Mesenchymal stem cell (in vitro differentiated cells and primary cell): ENCODE measurements around the gene PSMG3.

Experiments used
- DNase-seq: peaks from one replicate; pipeline ENCODE4 v3.0.0-alpha.2; 2013
- H2AFZ ChIP-seq: one replicate; pipeline ENCODE4 v1.6.1; 2013; ENCODE audit warnings: low read depth, mild to moderate bottlenecking, control low read depth, inconsistent platforms, low read length, moderate library complexity
- H2AK5ac ChIP-seq: 2 replicates; pipeline ENCODE4 v1.6.1; 2013; ENCODE audit warnings: low read length, moderate library complexity, mild to moderate bottlenecking, inconsistent platforms; ENCODE audit not compliant: severe bottlenecking
- H2BK120ac ChIP-seq: one replicate; pipeline ENCODE4 v1.6.1; 2013; ENCODE audit warnings: low read depth, mild to moderate bottlenecking, inconsistent platforms, low read length, moderate library complexity
- H2BK12ac ChIP-seq, 2 experiments: one replicate each; pipeline ENCODE4 v1.6.1; 2013; ENCODE audit warnings: inconsistent platforms in 2 of 2, low read length in 2 of 2, mild to moderate bottlenecking in 2 of 2, moderate library complexity in 2 of 2, control low read depth in 1 of 2
- H2BK15ac ChIP-seq: one replicate; pipeline ENCODE4 v1.6.1; 2013; ENCODE audit warnings: mild to moderate bottlenecking, low read depth, inconsistent platforms; ENCODE audit not compliant: poor library complexity, severe bottlenecking
- H2BK5ac ChIP-seq: 2 replicates; pipeline ENCODE4 v1.6.1; 2013; ENCODE audit warnings: low read depth, mild to moderate bottlenecking, low read length, control low read depth, inconsistent platforms; ENCODE audit not compliant: poor library complexity, severe bottlenecking
- H3K14ac ChIP-seq, 2 experiments: one replicate each; pipeline ENCODE4 v1.6.1; 2013; ENCODE audit warnings: inconsistent platforms in 2 of 2, low read length in 2 of 2, control low read depth in 1 of 2, mild to moderate bottlenecking in 1 of 2, moderate library complexity in 1 of 2
- H3K18ac ChIP-seq, 2 experiments: one replicate each; pipeline ENCODE4 v1.6.1; 2013; ENCODE audit warnings: inconsistent platforms in 2 of 2, low read length in 2 of 2, control low read depth in 1 of 2, low read depth in 1 of 2, mild to moderate bottlenecking in 1 of 2
- H3K23ac ChIP-seq, 2 experiments: one replicate each; pipeline ENCODE4 v1.6.1; 2013; ENCODE audit warnings: inconsistent platforms in 2 of 2, low read length in 2 of 2, mild to moderate bottlenecking in 2 of 2, moderate library complexity in 2 of 2, control low read depth in 1 of 2
- H3K27ac ChIP-seq: 2 replicates; pipeline ENCODE4 v1.5.1; 2013; ENCODE audit warnings: mild to moderate bottlenecking, moderate library complexity, low read length, control low read depth, inconsistent platforms; ENCODE audit not compliant: poor library complexity, severe bottlenecking
- H3K27me3 ChIP-seq, 2 experiments: 2 replicates each; pipeline versions ENCODE4 v1.6.1 to v1.7.0; 2013; ENCODE audit warnings: low read length in 2 of 2, mild to moderate bottlenecking in 2 of 2, moderate library complexity in 2 of 2, control low read depth in 1 of 2, inconsistent platforms in 1 of 2; ENCODE audit not compliant: control insufficient read depth in 1 of 2, insufficient read depth in 1 of 2
- H3K36me3 ChIP-seq, 2 experiments: 2 replicates each; pipeline versions ENCODE4 v1.6.1 to v1.7.0; 2013; ENCODE audit warnings: low read length in 2 of 2, control low read depth in 1 of 2, inconsistent platforms in 1 of 2, low read depth in 1 of 2, mild to moderate bottlenecking in 1 of 2; ENCODE audit not compliant: insufficient read depth in 2 of 2, control insufficient read depth in 1 of 2
- H3K4ac ChIP-seq, 2 experiments: one replicate each; pipeline ENCODE4 v1.6.1; 2013; ENCODE audit warnings: inconsistent platforms in 2 of 2, low read length in 2 of 2, mild to moderate bottlenecking in 2 of 2, moderate library complexity in 2 of 2, control low read depth in 1 of 2, low read depth in 1 of 2
- H3K4me1 ChIP-seq: 2 replicates; pipeline ENCODE4 v1.6.1; 2013; ENCODE audit warnings: low read depth, low read length, control low read depth; ENCODE audit not compliant: control insufficient read depth, insufficient read depth
- H3K4me2 ChIP-seq: 2 replicates; pipeline ENCODE4 v1.6.1; 2013; ENCODE audit warnings: low read length, mild to moderate bottlenecking, inconsistent platforms; ENCODE audit not compliant: poor library complexity, severe bottlenecking
- H3K4me3 ChIP-seq, 2 experiments: 2 replicates each; pipeline versions ENCODE4 v1.5.1 to v1.7.0; 2013; ENCODE audit warnings: low read length in 2 of 2, mild to moderate bottlenecking in 2 of 2, control low read depth in 1 of 2, low read depth in 1 of 2; ENCODE audit not compliant: insufficient read depth in 1 of 2
- H3K79me1 ChIP-seq: replicated peaks from 2 replicates; pipeline ENCODE4 v1.6.1; 2013; ENCODE audit warnings: mild to moderate bottlenecking, control low read depth, low read length, inconsistent platforms; ENCODE audit not compliant: poor library complexity, severe bottlenecking
- H3K9ac ChIP-seq: 2 replicates; pipeline ENCODE4 v1.7.0; 2013; ENCODE audit warnings: mild to moderate bottlenecking, low read length, moderate library complexity
- H3K9me3 ChIP-seq: 2 replicates; pipeline ENCODE4 v1.7.0; 2013; ENCODE audit warnings: mild to moderate bottlenecking, low read length; ENCODE audit not compliant: control insufficient read depth
- H4K8ac ChIP-seq: one replicate; pipeline ENCODE4 v1.6.1; 2013; ENCODE audit warnings: inconsistent platforms, mild to moderate bottlenecking, low read length, moderate library complexity
- H4K91ac ChIP-seq: one replicate; pipeline ENCODE4 v1.6.1; 2013; ENCODE audit warnings: mild to moderate bottlenecking, low read length, inconsistent platforms
- WGBS: methylation state at CpG from one replicate; pipeline ENCODE4 v1.1.7; 2013; ENCODE audit warnings: mixed read lengths; 5-methylcytosine and 5-hydroxymethylcytosine counted together

Gene PSMG3

GRCh38 chr7:1569440-1569832 is 396 bp downstream of the PSMG3 start:
- peaks cover 5 to 22% of the 10 kb centered on the region in 2 experiments for H3K36me3 ChIP-seq
- no peaks in the 10 kb centered on the region for H3K27me3 ChIP-seq
- peak overlapping the region; percentile 64 for H4K91ac ChIP-seq
- H2BK5ac ChIP-seq = no peak overlapping the region
- H3K14ac ChIP-seq = no peak overlapping the region
- peak; percentile 17 for DNase-seq
- H2BK15ac ChIP-seq = no peak overlapping the region
- peak overlapping the region; percentile 67 for H3K4me2 ChIP-seq
- H3K4me1 ChIP-seq = peaks cover 31% of the 10 kb centered on the region
- H3K27ac ChIP-seq = no peak overlapping the region
- no peak overlapping the region for H2BK12ac ChIP-seq
- no peak overlapping the region for H3K23ac ChIP-seq
- no peaks in the 10 kb centered on the region for H3K9me3 ChIP-seq
- H3K9ac ChIP-seq = peak overlapping the region; percentile 100
- peaks cover 5% of the 10 kb centered on the region for H3K79me1 ChIP-seq
- peak overlapping the region; percentile 73 to 97 for H3K4me3 ChIP-seq
- no peak overlapping the region for H3K4ac ChIP-seq
- no peak overlapping the region for H2BK120ac ChIP-seq
- peak overlapping the region; percentile 47 for H4K8ac ChIP-seq
- H3K18ac ChIP-seq = peak overlapping the region in 1 of 2 experiments; percentile 90
- no peak overlapping the region for H2AK5ac ChIP-seq
- WGBS = 73% methylated on average over 27 of the region's 27 CpGs
- H2AFZ ChIP-seq = no peak overlapping the region

- peak overlapping the region; percentile 76 for H4K91ac ChIP-seq
- H2BK5ac ChIP-seq = no peak overlapping the region
- H3K4ac ChIP-seq = peak overlapping the region in 1 of 2 experiments; percentile 15
- H2AK5ac ChIP-seq = no peak overlapping the region
- 86% methylated on average over 13 of the region's 13 CpGs for WGBS
- H3K27me3 ChIP-seq = no peaks in the 10 kb centered on the region
- peak overlapping the region; percentile 9 to 16 for H2BK12ac ChIP-seq
- no peak overlapping the region for H3K14ac ChIP-seq
- H3K36me3 ChIP-seq = peaks cover 6 to 22% of the 10 kb centered on the region in 2 experiments
- H3K4me2 ChIP-seq = peak overlapping the region; percentile 8
- H2BK120ac ChIP-seq = no peak overlapping the region
- H3K4me1 ChIP-seq = peaks cover 32% of the 10 kb centered on the region
- peak overlapping the region in 1 of 2 experiments; percentile 46 for H3K18ac ChIP-seq
- H3K23ac ChIP-seq = no peak overlapping the region
- peak; percentile 57 for DNase-seq
- peak overlapping the region; percentile 78 for H2BK15ac ChIP-seq
- H2AFZ ChIP-seq = no peak overlapping the region
- peak overlapping the region; percentile 86 for H4K8ac ChIP-seq
- peaks cover 5% of the 10 kb centered on the region for H3K79me1 ChIP-seq
- no peak overlapping the region for H3K27ac ChIP-seq
- H3K4me3 ChIP-seq = peak overlapping the region in 1 of 2 experiments; percentile 97
- no peaks in the 10 kb centered on the region for H3K9me3 ChIP-seq
- H3K9ac ChIP-seq = peak overlapping the region; percentile 100
Observed at GRCh38 chr7:1569016-1569415, 816 bp downstream of the PSMG3 start.

- H3K4ac ChIP-seq = no peak overlapping the region
- no peak overlapping the region for H3K23ac ChIP-seq
- H3K4me1 ChIP-seq = peaks cover 33% of the 10 kb centered on the region
- peaks cover 8 to 20% of the 10 kb centered on the region in 2 experiments for H3K36me3 ChIP-seq
- peak overlapping the region in 1 of 2 experiments; percentile 10 for H2BK12ac ChIP-seq
- no peak overlapping the region for H2BK120ac ChIP-seq
- H3K14ac ChIP-seq = no peak overlapping the region
- H3K27me3 ChIP-seq = no peaks in the 10 kb centered on the region
- no peak overlapping the region for H2AK5ac ChIP-seq
- no peak overlapping the region for H2BK5ac ChIP-seq
- 54% methylated on average over 16 of the region's 17 CpGs for WGBS
- no peak overlapping the region for H2BK15ac ChIP-seq
- no peak overlapping the region for H4K8ac ChIP-seq
- no peak overlapping the region for H2AFZ ChIP-seq
- H3K9ac ChIP-seq = peak overlapping the region; percentile 100
- no peak overlapping the region for H4K91ac ChIP-seq
- no peak overlapping the region for H3K4me2 ChIP-seq
- H3K27ac ChIP-seq = peak overlapping the region; percentile 65
- DNase-seq = peak; percentile 94
- H3K9me3 ChIP-seq = no peaks in the 10 kb centered on the region
- peaks cover 4% of the 10 kb centered on the region for H3K79me1 ChIP-seq
- H3K4me3 ChIP-seq = peak overlapping the region in 1 of 2 experiments; percentile 70
- no peak overlapping the region for H3K18ac ChIP-seq
Observed at GRCh38 chr7:1567896-1568510, 1.8 kb downstream of the PSMG3 start.

GRCh38 chr7:1567049-1567771 is 2.6 kb downstream of the PSMG3 start:
- Histone ChIP-seq H3K23ac (no peak overlapping the region), H2AK5ac (no peak overlapping the region), H2BK12ac (peak overlapping the region; percentile 9 to 91), H3K9me3 (no peaks in the 10 kb centered on the region), H2BK15ac (no peak overlapping the region), H3K27me3 (no peaks in the 10 kb centered on the region), H3K27ac (peak overlapping the region; percentile 65), H2AFZ (peak overlapping the region; percentile 43), H2BK120ac (no peak overlapping the region), H2BK5ac (no peak overlapping the region), H3K4me2 (peak overlapping the region; percentile 36), H3K9ac (peak overlapping the region; percentile 100), H3K4ac (peak overlapping the region in 1 of 2 experiments; percentile 20), H3K18ac (peak overlapping the region; percentile 30 to 80), H3K36me3 (peaks cover 8 to 14% of the 10 kb centered on the region in 2 experiments), H3K79me1 (peaks cover 4% of the 10 kb centered on the region), H3K4me3 (peak overlapping the region in 1 of 2 experiments; percentile 70), H4K8ac (peak overlapping the region; percentile 22), H4K91ac (peak overlapping the region; percentile 64), H3K4me1 (peaks cover 38% of the 10 kb centered on the region), H3K14ac (peak overlapping the region in 1 of 2 experiments; percentile 57)
- DNase-seq = peak; percentile 72
- WGBS = 54% methylated on average over 25 of the region's 26 CpGs
